GM21825 (cell line): ENCODE measurements around the gene DNAJC12.
"Not testable (repeated sequence)": the region's sequence is repeated elsewhere in the genome, so short reads cannot be mapped to it uniquely, and the experiment has no call there.

ENCODE experiments used
- ATAC-seq: cut with Tn5 transposase; IDR thresholded peaks from one replicate; pipeline ENCODE4 v1.9.1; 2021; ENCODE audit warnings: mild to moderate bottlenecking, moderate library complexity; ENCODE audit not compliant: unreplicated experiment

DNAJC12 gene

DNA sequence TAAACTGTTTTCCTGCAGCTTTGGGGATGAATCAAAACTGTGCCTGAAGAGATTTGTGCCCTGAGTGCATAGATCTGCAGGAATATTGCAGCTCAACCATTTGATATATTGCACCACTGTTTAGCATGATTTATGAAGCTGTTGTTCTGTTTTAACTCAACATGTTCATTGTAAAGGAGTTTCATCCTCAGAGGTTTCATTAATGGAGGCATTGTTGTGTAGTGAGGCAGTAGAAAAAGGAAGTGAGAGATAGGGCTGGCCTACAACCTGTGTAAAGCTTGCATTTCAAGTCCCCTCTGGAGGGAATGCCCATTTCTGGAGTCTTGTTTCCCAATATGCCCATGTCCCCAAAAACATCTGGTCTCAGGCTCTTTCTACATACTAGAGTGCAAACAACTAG is 67.5 kb downstream of the DNAJC12 start:
- peak; percentile 67 for ATAC-seq

DNA sequence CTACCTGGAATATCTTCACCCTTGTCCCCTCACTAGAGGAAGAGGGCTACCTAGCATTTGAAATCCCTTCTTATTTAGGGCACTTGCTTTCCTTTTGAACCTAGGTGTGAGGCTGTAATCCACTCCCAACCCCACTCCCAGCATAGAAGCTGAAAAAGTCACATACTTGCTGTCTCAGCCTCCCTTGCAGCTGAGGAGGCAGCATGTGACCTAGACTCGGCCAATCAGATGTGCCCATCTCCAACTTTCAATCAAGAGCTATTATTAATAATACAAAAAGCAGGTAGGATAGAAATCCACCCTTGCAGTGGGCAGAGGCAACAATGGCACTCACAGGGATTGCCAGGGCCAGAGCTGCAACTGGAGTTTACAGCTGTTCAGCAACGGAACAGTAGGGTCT is 70.7 kb downstream of the DNAJC12 start:
- no peak for ATAC-seq

DNA sequence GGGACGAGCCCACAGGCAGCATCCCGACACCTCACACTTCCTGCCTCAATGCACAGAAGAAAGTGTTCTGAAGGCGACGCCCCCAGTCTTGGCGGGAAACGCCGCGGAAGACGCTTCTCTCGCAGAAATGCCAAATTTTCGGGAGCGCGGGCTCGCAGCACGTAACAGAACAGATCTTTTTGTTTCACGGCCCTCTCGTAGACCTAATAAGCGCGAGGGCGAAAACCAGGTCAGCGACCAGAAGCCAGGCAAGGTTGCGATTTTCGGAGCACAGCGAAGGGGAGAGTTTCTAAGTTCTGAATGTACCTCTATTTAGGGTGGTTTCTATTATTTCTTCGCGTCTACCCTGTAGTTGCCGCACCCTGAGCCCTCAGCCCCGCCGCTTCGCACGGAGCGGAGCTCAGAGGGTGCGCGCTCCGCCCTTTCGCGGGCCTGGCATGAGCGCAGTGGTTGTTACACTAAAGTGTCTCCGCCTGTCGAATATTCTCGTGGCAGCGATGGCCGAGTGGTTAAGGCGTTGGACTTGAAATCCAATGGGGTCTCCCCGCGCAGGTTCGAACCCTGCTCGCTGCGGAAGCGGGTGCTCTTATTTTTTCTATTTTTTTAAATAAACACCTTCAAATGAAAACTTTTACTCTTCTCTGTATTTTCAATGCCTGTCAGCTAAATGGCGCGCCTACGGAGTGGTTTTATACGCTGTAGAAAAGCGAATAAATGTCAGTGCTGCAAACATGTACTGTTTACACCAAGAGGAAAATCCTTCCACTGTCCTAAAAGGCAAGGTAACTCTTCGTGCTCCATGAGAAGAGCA is 73.8 kb downstream of the DNAJC12 start:
- ATAC-seq: peak; percentile 87

DNA sequence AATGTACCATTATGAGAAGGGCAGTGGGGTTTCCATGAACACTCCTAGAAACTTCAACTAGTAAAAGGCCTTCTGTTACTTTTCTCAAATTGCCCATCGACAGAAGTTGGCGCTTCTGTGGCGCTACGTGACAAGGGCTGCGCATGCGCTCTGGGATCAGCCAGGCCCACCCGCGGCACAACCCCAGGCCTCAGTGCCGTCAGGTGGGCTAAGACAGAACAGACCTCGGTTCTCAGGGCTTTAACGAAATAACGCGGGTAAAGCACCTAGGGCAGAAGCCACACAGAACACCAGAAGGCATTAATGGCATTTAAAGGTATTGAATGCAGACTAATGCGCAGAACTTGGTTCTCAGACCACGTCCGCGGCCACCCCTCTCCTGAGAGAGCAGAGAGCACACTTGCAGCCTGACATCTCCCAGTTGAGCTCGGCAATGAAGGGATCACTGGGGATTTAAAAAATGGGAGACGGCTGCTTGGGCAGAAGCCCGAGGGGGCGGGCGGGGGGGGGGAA is 74.4 kb downstream of the DNAJC12 start:
- peak; percentile 28 for ATAC-seq

DNA sequence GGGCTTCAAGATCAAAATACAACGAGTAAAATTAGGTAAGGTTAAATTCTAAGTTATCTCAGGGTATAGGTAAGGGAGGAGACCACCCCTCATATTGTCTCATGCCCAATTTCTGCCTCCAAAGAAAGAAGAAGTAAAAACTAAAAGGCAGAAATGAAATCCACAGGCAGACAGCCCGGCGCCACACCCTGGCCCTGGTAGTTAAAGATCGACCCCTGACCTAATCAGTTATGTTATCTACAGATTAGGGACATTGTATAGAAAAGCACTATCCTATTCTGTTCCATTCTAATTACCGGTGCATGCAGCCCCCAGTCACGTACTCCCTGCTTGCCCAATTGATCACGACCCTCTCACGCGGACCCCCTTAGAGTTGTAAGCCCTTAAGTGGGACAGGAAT is 75.4 kb downstream of the DNAJC12 start:
- ATAC-seq: not testable (repeated sequence)

DNA sequence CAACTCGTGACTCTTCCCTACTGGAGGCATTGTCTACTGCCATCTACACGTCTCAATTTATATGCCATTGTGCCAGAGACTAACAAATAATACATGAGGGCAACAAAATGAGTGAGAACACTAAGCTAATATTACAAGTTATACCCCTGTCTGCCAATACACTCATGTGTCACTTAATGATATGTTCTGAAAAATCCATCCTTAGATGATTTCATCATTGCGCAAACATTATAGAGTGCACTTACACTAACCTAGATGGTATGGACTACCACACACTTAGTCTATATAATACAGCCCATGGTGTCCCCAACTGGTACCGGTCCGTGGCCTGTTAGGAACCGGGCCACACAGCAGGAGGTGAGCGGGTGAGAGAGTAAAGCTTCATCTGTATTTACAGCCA is 77.7 kb downstream of the DNAJC12 start:
- ATAC-seq: no peak
